Neural cell (in vitro differentiated cells): ENCODE measurements around the gene ENAM.

Experiments used
- MXI1 ChIP-seq: fragments of 450-650 bp; conservative IDR thresholded peaks from 2 replicates; pipeline ENCODE4 v1.6.1; 2014; ENCODE audit warnings: antibody characterized with exemption, mild to moderate bottlenecking; ENCODE audit not compliant: poor library complexity, severe bottlenecking
- POLR2AphosphoS5 ChIP-seq: IDR thresholded peaks from 2 replicates; pipeline ENCODE4 v1.6.1; 2012
- SMC3 ChIP-seq: fragments of 450-650 bp; conservative IDR thresholded peaks from 2 replicates; pipeline ENCODE4 v1.6.1; 2014; ENCODE audit warnings: antibody characterized with exemption, mild to moderate bottlenecking, moderate library complexity; ENCODE audit not compliant: poor library complexity
- TAF1 ChIP-seq: IDR thresholded peaks from 2 replicates; pipeline ENCODE4 v1.6.1; 2012; ENCODE audit warnings: low read depth
- TF ChIP-seq, protein P1 (sequence below): fragments of 450-650 bp; IDR thresholded peaks from 2 replicates; pipeline ENCODE4 v1.5.1; 2014; ENCODE audit warnings: antibody characterized with exemption, mild to moderate bottlenecking, moderate library complexity; ENCODE audit not compliant: poor library complexity, severe bottlenecking

DNA sequence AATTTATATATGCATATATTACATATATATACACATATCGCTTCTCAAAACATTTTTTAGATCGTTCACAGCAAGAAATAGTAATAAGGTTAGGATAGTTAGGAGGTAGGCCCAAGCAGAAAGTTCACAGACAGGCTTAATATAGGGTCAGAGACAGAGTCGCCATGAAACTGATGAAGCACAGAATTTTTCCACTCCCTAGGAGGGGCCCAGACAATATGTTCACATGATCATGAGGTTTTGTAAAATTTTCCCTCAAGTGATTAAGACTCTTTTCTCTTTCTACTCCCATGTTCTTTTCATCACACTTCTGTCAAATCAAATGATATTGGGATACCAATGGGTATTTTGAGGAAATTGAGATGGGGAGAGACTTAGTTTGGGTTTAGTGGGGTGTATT, 5.2 kb upstream of the ENAM start:
- TF ChIP-seq, protein P1, sequence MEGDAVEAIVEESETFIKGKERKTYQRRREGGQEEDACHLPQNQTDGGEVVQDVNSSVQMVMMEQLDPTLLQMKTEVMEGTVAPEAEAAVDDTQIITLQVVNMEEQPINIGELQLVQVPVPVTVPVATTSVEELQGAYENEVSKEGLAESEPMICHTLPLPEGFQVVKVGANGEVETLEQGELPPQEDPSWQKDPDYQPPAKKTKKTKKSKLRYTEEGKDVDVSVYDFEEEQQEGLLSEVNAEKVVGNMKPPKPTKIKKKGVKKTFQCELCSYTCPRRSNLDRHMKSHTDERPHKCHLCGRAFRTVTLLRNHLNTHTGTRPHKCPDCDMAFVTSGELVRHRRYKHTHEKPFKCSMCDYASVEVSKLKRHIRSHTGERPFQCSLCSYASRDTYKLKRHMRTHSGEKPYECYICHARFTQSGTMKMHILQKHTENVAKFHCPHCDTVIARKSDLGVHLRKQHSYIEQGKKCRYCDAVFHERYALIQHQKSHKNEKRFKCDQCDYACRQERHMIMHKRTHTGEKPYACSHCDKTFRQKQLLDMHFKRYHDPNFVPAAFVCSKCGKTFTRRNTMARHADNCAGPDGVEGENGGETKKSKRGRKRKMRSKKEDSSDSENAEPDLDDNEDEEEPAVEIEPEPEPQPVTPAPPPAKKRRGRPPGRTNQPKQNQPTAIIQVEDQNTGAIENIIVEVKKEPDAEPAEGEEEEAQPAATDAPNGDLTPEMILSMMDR: no peak
- TF ChIP-seq MXI1: no peak
- TF ChIP-seq SMC3: no peak
- no peak for TF ChIP-seq POLR2AphosphoS5
- no peak for TF ChIP-seq TAF1
